Measurements from ENCODE around the gene BORCS5. TPM values are rescaled to one million over a fixed set of nuclear protein-coding genes. Genes with fewer than 3 reads are reported as not detected.

The BORCS5 gene
- total and polyA plus RNA-seq, 2 of the 4 experiments (the other 2 are of a cell fraction): 14.4 to 18.3 TPM

DNA sequence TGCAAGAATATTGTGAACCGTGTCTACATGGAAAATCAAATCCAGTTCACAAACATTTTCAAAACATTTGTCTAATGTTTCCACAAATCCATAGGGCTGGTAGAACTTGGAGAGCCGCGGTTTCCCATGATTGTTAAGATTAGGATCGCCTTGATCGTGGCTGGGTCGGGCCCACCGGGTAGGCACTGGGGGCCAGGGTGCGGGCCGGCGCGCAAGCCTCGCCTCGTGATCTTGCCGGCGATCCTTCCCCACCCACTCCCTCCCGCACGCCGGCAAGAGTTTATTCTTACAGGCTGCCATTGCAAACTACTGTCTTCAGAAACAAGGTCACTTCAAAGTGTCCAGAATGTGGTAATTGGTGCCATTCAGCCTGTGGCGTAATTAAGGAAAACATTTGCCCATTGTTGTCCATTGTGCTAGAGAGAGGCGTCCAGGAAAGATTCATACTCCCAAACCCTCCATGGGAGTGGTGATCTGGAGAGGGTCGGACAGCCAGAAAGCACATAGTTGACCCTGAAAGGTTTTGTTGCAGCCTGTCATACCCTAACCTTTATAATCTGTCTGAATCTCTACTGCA, 95.5 kb downstream of the BORCS5 start:
- Histone ChIP-seq H3K4me3 (ENCODE audit: insufficient read depth, low read depth, low read length) (no peak overlapping the region), H4K5ac (ENCODE audit: low read depth, low read length) (no peak overlapping the region), H2BK120ac (ENCODE audit: low read depth, low read length) (no peak overlapping the region), H4K91ac (ENCODE audit: insufficient read depth, low read depth, low read length) (no peak overlapping the region), H3K14ac (replicated peaks; ENCODE audit: low read depth, low read length) (no peak overlapping the region), H3K27ac (ENCODE audit: insufficient read depth, low read length) (no peak overlapping the region), H3K4me1 (ENCODE audit: control insufficient read depth, insufficient read depth, low read length) (no peaks in the 10 kb centered on the region; the same call in 1 of the 2 replicates), H3K23ac (ENCODE audit: low read depth, low read length) (no peak overlapping the region), H4K20me1 (ENCODE audit: insufficient read depth, low read length) (no peaks in the 10 kb centered on the region), H3K18ac (ENCODE audit: low read depth, low read length) (no peak overlapping the region), H3K9me3 (ENCODE audit: control insufficient read depth, insufficient read depth, low read length) (no peaks in the 10 kb centered on the region), H2AFZ (replicated peaks; ENCODE audit: low read length, poor library complexity) (no peak overlapping the region), H3K4me2 (ENCODE audit: low read depth, low read length) (no peak overlapping the region), H2BK15ac (ENCODE audit: low read depth, low read length) (no peak overlapping the region), H2BK5ac (ENCODE audit: low read depth, low read length, poor library complexity, severe bottlenecking) (no peak overlapping the region), H3K36me3 (ENCODE audit: control insufficient read depth, insufficient read depth, low read length) (no peaks in the 10 kb centered on the region), H2AK5ac (ENCODE audit: low read depth, low read length) (no peak overlapping the region), H3K9me1 (ENCODE audit: insufficient read depth, low read length) (no peaks in the 10 kb centered on the region), H2BK20ac (ENCODE audit: low read depth, low read length) (no peak overlapping the region), H4K8ac (ENCODE audit: low read depth in 2 of 2, low read length in 2 of 2) (no peak overlapping the region), H3K79me1 (ENCODE audit: low read depth in 1 of 2, low read length in 2 of 2) (0 out of 4 replicates have a peak, but pooled peaks cover 5 to 9% of the 10 kb centered on the region in 2 experiments), H3K4ac (ENCODE audit: low read depth, low read length) (no peak overlapping the region), H2AK9ac (replicated peaks; ENCODE audit: low read depth, low read length, poor library complexity) (no peak overlapping the region), H3K56ac (ENCODE audit: extremely low read depth, insufficient read depth, low read length) (no peak overlapping the region), H3K9ac (ENCODE audit: low read depth, low read length) (no peak overlapping the region), H3K27me3 (ENCODE audit: control insufficient read depth, insufficient read depth, low read length) (no peaks in the 10 kb centered on the region)
- ChIA-PET CTCF (interaction anchor here (0.6 kb wide), 1 partner anchor 744 kb away, joined by 5 read pairs; no protein-coding TSS in a partner anchor), POLR2A (ENCODE audit: unreplicated experiment) (no interaction called here)
- ATAC-seq (ENCODE audit: low read depth) (no peak), DNase-seq (no peak)
- in situ Hi-C loops (cut with MboI; ENCODE audit: low sequenced_read_pairs) (no loop called here), dilution Hi-C loops (cut with HindIII; ENCODE audit: low sequenced_read_pairs, unreplicated experiment) (no loop called here), intact Hi-C loops (cut with micrococcal nuclease) (no loop called here)
- no CpG with 5 or more reads among the region's 21 CpGs for WGBS, 2 experiments (ENCODE audit: extremely low coverage in 2 of 2, insufficient read length in 1 of 2)
- BruUV-seq (replicated peaks): no TSS peak
- TF ChIP-seq MAFK (IDR thresholded peaks at IDR 0.05; ENCODE audit: low read depth, low read length) (no peak), RCOR1 (IDR thresholded peaks at IDR 0.05; ENCODE audit: insufficient replicate concordance, low read length) (no peak), BHLHE40 (IDR thresholded peaks at IDR 0.05; ENCODE audit: low read depth, low read length) (no peak), SMC3 (IDR thresholded peaks at IDR 0.05; ENCODE audit: low read depth, low read length) (no peak), MXI1 (IDR thresholded peaks at IDR 0.05; ENCODE audit: borderline replicate concordance, low read depth, low read length) (no peak), MAZ (IDR thresholded peaks at IDR 0.05; ENCODE audit: borderline replicate concordance, low read depth, low read length) (no peak), CEBPB (IDR thresholded peaks at IDR 0.05; ENCODE audit: low read depth, low read length) (no peak)
- TF ChIP-seq, protein P1, sequence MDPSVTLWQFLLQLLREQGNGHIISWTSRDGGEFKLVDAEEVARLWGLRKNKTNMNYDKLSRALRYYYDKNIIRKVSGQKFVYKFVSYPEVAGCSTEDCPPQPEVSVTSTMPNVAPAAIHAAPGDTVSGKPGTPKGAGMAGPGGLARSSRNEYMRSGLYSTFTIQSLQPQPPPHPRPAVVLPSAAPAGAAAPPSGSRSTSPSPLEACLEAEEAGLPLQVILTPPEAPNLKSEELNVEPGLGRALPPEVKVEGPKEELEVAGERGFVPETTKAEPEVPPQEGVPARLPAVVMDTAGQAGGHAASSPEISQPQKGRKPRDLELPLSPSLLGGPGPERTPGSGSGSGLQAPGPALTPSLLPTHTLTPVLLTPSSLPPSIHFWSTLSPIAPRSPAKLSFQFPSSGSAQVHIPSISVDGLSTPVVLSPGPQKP (IDR thresholded peaks at IDR 0.05; ENCODE audit: borderline replicate concordance, low read depth, low read length): no peak
- TF ChIP-seq, protein P2, sequence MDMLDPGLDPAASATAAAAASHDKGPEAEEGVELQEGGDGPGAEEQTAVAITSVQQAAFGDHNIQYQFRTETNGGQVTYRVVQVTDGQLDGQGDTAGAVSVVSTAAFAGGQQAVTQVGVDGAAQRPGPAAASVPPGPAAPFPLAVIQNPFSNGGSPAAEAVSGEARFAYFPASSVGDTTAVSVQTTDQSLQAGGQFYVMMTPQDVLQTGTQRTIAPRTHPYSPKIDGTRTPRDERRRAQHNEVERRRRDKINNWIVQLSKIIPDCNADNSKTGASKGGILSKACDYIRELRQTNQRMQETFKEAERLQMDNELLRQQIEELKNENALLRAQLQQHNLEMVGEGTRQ (IDR thresholded peaks at IDR 0.05; ENCODE audit: low read depth, low read length): no peak
- TF ChIP-seq, protein P3, sequence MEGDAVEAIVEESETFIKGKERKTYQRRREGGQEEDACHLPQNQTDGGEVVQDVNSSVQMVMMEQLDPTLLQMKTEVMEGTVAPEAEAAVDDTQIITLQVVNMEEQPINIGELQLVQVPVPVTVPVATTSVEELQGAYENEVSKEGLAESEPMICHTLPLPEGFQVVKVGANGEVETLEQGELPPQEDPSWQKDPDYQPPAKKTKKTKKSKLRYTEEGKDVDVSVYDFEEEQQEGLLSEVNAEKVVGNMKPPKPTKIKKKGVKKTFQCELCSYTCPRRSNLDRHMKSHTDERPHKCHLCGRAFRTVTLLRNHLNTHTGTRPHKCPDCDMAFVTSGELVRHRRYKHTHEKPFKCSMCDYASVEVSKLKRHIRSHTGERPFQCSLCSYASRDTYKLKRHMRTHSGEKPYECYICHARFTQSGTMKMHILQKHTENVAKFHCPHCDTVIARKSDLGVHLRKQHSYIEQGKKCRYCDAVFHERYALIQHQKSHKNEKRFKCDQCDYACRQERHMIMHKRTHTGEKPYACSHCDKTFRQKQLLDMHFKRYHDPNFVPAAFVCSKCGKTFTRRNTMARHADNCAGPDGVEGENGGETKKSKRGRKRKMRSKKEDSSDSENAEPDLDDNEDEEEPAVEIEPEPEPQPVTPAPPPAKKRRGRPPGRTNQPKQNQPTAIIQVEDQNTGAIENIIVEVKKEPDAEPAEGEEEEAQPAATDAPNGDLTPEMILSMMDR (conservative IDR thresholded peaks at IDR 0.05; ENCODE audit: low read depth, low read length): no peak

All from IMR-90 (cell line).